ENCODE measurements around the gene SMPD3.

DNA sequence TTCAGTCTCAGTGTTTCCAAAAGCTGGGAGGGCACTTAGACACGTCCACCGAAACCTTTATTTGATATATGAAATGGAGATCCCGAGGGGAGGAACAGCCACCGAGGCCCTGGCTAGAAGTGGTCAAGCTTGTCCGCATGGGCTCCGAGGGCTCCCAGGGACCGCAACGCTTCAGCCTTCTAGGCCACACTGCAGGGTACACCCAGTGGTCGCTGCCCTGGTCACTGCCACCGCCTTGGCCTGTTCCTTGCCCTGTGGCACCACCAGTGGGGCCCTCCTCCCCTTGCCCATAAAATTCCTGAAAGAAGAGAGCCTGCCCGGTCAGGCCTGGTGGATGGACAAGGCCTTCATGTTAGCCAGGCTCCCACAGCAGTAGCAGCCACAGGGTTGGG, 43.8 kb upstream of the SMPD3 start:
- TF ChIP-seq CTCF (IDR thresholded peaks at IDR 0.05) (no peak), POLR2A (IDR thresholded peaks at IDR 0.05) (no peak), POLR2AphosphoS5 (IDR thresholded peaks at IDR 0.05) (no peak)
